CD4-positive, alpha-beta T cell (primary cell): ENCODE data around the gene SLC27A5. TPM values are rescaled to one million over a fixed set of nuclear protein-coding genes. Genes with fewer than 3 reads are reported as not detected.

ENCODE experiments used
- ATAC-seq: fragments of 200-7000 bp; cut with Tn5 transposase; one replicate; pipeline ENCODE4 v1.10.0; 2022; ENCODE audit warnings: mild to moderate bottlenecking; ENCODE audit not compliant: poor library complexity
- CTCF ChIA-PET: fragments of 350-600 bp; sonication (Branson Sonifier 250); formaldehyde crosslinking; loops from one replicate; lab custom pipeline; 2021; ENCODE audit warnings: antibody characterized with exemption, inconsistent platforms; lab: Charles Lee
- POLR2A ChIA-PET: fragments of 350-600 bp; sonication (Branson Sonifier 250); formaldehyde crosslinking; loops from one replicate; lab custom pipeline; 2021; ENCODE audit warnings: antibody characterized with exemption, inconsistent platforms; lab: Charles Lee
- DNase-seq, 14 experiments: peaks; one replicate each; pipeline ENCODE4 v3.0.0-alpha.2; 2013 to 2020; ENCODE audit warnings: mixed read lengths in 2 of 14
- H3K27ac ChIP-seq, 2 donors: one replicate each; pipeline versions ENCODE4 v1.5.1 to v1.7.0; 2013; ENCODE audit warnings: low read length in 2 of 2, low read depth in 1 of 2, mild to moderate bottlenecking in 1 of 2
- H3K27me3 ChIP-seq, 2 experiments: 1 replicate in 1 of 2; 2 replicates in 1 of 2; pipeline versions ENCODE4 v1.6.1 to v1.7.0; 2013; ENCODE audit warnings: low read length in 2 of 2, control low read depth in 1 of 2, mild to moderate bottlenecking in 1 of 2, moderate library complexity in 1 of 2; ENCODE audit not compliant: insufficient read depth in 2 of 2, control insufficient read depth in 1 of 2
- H3K36me3 ChIP-seq: one replicate; pipeline ENCODE4 v1.6.1; 2013; ENCODE audit warnings: low read length, control low read depth; ENCODE audit not compliant: insufficient read depth
- H3K4me1 ChIP-seq: one replicate; pipeline ENCODE4 v1.6.1; 2013; ENCODE audit warnings: low read length, control low read depth; ENCODE audit not compliant: insufficient read depth
- H3K4me3 ChIP-seq: one replicate; pipeline ENCODE4 v1.5.1; 2013; ENCODE audit warnings: mild to moderate bottlenecking, low read length, moderate library complexity
- H3K9me3 ChIP-seq, 2 experiments: 1 replicate in 1 of 2; 2 replicates in 1 of 2; pipeline versions ENCODE4 v1.6.1 to v1.7.0; 2013; ENCODE audit warnings: low read length in 2 of 2, mild to moderate bottlenecking in 2 of 2, control low read depth in 1 of 2, moderate library complexity in 1 of 2; ENCODE audit not compliant: control insufficient read depth in 1 of 2, insufficient read depth in 1 of 2
- H3K27ac Mint-ChIP-seq: one replicate; pipeline ENCODE4 v1.8.0; 2020; ENCODE audit warnings: mixed read lengths
- H3K27me3 Mint-ChIP-seq: one replicate; pipeline ENCODE4 v1.8.0; 2021; ENCODE audit warnings: mixed read lengths
- H3K36me3 Mint-ChIP-seq: one replicate; pipeline ENCODE4 v1.8.0; 2021; ENCODE audit warnings: low read depth, mixed read lengths
- H3K4me1 Mint-ChIP-seq: one replicate; pipeline ENCODE4 v1.8.0; 2021; ENCODE audit warnings: low read depth, mixed read lengths
- H3K4me3 Mint-ChIP-seq: one replicate; pipeline ENCODE4 v1.8.0; 2020; ENCODE audit warnings: mild to moderate bottlenecking, mixed read lengths
- H3K9me3 Mint-ChIP-seq: one replicate; pipeline ENCODE4 v1.8.0; 2020; ENCODE audit warnings: mixed read lengths
- intact Hi-C, 2 experiments: fragments of 100-400 bp; cut with DNase I in 1 of 2; cut with micrococcal nuclease in 1 of 2; formaldehyde crosslinking; loops; one replicate each; pipeline versions ENCODE4 v1.15.1 to v1.9.0; 2023 to 2025; cut with DNase I, micrococcal nuclease
- total RNA-seq, 174 experiments: library from RNA in 2 of 174; stranded (reverse) in 2 of 174; gene quantifications; one replicate each; pipeline ENCODE4 v1.2.3 and lab custom pipeline; 2021 to 2026
- TF ChIP-seq, protein P1 (sequence below): fragments of 200-600 bp; IDR thresholded peaks from one replicate; pipeline ENCODE4 v1.8.0; 2022; ENCODE audit warnings: antibody characterized with exemption, mild to moderate bottlenecking

Gene SLC27A5
- total RNA-seq, 2 experiments from 2014 or later = 3.5 to 4.8 TPM

DNA sequence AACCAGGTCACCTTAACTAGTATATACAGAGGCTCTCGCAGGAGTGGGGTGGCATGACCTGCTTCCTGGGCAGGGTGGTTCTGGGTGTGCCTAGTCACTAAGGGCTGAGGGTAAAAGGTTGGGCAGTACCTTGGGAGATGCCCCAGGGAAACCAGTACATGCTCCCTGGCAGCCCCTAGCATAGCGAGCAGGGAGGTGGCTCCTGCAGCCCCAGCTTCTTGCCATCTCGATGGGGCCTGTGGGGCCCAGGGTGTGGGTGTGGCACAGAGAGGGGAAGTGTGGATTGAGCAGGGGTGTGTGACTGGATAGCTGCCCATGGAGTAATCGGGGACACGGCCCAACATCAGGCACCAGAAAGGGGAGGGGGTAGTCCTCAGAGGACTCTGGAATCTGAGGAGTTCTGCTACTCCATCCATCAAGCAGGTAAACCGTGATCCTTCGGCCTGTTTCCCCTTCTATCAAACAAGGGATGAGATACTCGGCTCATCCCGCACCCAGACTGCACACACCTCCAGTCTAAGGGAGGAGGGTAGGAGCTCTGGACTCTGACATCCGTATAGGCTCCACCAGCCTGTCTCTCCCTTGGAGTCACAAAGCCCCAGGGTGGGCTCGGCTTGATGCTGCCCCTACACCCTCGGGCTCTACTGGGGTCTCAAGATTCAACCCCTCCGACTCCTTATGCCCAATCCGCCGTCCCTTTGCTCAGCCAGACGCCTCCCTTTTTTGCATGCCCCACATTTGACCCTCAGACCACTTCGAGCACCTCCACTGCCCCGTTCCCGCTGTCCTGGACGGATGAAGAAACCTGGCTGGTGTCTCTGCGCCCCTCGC is 6.7 kb upstream of the SLC27A5 start:
- intact Hi-C loops = loop anchor here (1.0 to 5.0 kb wide), 7 partner anchors 26 to 211 kb away; partner anchors contain the start of genes TRIM28 (in 2 of the 2), ERVK3-1 (in 1 of the 2) and ZSCAN22 (in 1 of the 2)
- POLR2A ChIA-PET = interaction anchor here (0.7 to 3.5 kb wide), 12 partner anchors 17 to 335 kb away, joined by 3 to 56 read pairs (median 10); partner anchors contain the start of genes MZF1, TRIM28, UBE2M and ZNF274
- peaks cover 53% of the 10 kb centered on the region for H3K4me1 Mint-ChIP-seq

DNA sequence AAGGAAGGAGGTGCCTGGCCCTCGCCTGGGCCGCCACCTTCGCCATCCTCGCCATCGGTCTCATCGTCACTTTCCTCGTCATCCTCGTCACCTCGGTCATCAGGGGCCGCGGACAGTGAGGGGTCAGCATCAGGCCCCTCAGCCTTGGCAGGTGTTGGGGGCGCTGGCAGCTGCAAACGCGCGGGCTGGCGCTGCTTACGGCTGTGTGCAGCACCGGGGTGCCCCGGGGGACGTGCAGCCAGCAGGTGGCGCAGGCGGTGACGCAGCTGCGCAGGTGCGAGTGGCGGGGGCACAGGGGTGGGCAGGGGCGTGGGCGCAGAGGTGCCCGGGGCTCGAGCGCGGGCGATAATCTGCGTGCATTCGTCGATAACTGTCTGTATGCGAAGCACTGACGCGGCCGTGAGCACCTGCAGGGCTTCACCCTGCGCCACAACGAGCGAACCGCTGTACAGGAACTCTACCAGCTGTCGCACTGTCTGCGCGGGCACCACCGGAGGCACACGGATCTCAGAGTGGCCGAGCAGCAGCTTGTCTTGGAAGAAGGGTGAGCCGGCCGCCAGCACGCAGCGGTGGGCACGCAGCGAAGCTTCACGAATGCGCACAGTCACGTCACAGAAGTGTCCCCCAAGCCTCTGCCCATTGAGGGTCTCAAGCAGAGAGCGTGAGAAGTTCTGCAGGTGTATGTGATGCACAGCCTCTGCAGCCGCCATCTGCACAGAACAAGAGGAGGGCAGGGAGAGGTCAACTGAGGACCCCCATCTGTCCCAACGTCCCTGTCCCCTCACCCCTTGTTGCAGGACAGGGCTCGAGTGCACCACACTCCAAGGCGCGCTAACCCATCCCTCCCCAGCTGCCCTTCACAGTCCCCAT is 5.4 kb upstream of the SLC27A5 start:
- H3K27me3 ChIP-seq = no peaks in the 10 kb centered on the region
- Mint-ChIP-seq H3K4me3 (no peak overlapping the region), H3K27ac (no peak overlapping the region), H3K4me1 (peaks cover 53% of the 10 kb centered on the region), H3K27me3 (no peaks in the 10 kb centered on the region), H3K36me3 (peaks cover 30% of the 10 kb centered on the region), H3K9me3 (no peaks in the 10 kb centered on the region)
- ChIA-PET CTCF (interaction anchor here (4.7 kb wide), 1 partner anchor 64 kb away, joined by 60 read pairs; no protein-coding TSS in a partner anchor), POLR2A (interaction anchor here (0.8 to 1.9 kb wide), 2 partner anchors 26 to 59 kb away, joined by 3 to 5 read pairs; no protein-coding TSS in a partner anchor)
- H3K36me3 ChIP-seq = peaks cover 19% of the 10 kb centered on the region
- H3K4me1 ChIP-seq = peaks cover 64% of the 10 kb centered on the region
- H3K4me3 ChIP-seq = no peak overlapping the region
- no peak for ATAC-seq
- H3K9me3 ChIP-seq = no peaks in the 10 kb centered on the region
- TF ChIP-seq, protein P1, sequence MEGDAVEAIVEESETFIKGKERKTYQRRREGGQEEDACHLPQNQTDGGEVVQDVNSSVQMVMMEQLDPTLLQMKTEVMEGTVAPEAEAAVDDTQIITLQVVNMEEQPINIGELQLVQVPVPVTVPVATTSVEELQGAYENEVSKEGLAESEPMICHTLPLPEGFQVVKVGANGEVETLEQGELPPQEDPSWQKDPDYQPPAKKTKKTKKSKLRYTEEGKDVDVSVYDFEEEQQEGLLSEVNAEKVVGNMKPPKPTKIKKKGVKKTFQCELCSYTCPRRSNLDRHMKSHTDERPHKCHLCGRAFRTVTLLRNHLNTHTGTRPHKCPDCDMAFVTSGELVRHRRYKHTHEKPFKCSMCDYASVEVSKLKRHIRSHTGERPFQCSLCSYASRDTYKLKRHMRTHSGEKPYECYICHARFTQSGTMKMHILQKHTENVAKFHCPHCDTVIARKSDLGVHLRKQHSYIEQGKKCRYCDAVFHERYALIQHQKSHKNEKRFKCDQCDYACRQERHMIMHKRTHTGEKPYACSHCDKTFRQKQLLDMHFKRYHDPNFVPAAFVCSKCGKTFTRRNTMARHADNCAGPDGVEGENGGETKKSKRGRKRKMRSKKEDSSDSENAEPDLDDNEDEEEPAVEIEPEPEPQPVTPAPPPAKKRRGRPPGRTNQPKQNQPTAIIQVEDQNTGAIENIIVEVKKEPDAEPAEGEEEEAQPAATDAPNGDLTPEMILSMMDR = peak; percentile 16
- H3K27ac ChIP-seq = no peak overlapping the region
- intact Hi-C loops = loop anchor here in 1 of 2 experiments (5.0 kb wide), 2 partner anchors 190 to 210 kb away; partner anchors contain the start of genes ERVK3-1 and ZSCAN22
- no peak for DNase-seq

More for the DNA sequence above, 6.7 kb upstream of the SLC27A5 start:
- no peaks in the 10 kb centered on the region for H3K9me3 Mint-ChIP-seq
- peak overlapping the region; percentile 87 to 95 for H3K27ac ChIP-seq
- peaks cover 30% of the 10 kb centered on the region for H3K36me3 Mint-ChIP-seq
- H3K4me3 ChIP-seq = peak overlapping the region; percentile 86
- no peak for DNase-seq
- H3K27ac Mint-ChIP-seq = peak overlapping the region; percentile 98
- peaks cover 19% of the 10 kb centered on the region for H3K36me3 ChIP-seq
- CTCF ChIA-PET = interaction anchor here (1.1 to 4.7 kb wide), 12 partner anchors 18 to 156 kb away, joined by 3 to 60 read pairs (median 8); partner anchors contain the start of genes CHMP2A, TRIM28, UBE2M and ZNF324B
- no peaks in the 10 kb centered on the region for H3K27me3 ChIP-seq
- H3K27me3 Mint-ChIP-seq = no peaks in the 10 kb centered on the region
- peak overlapping the region; percentile 99 for H3K4me3 Mint-ChIP-seq
- no peaks in the 10 kb centered on the region for H3K9me3 ChIP-seq
- no peak for ATAC-seq
- TF ChIP-seq, protein P1 = no peak
- H3K4me1 ChIP-seq = peaks cover 61% of the 10 kb centered on the region
